Measurements from ENCODE around the gene IL10RA.
A peak's percentile ranks its signal among the peaks of the same experiment; 100 is the strongest.

Gene IL10RA

DNA sequence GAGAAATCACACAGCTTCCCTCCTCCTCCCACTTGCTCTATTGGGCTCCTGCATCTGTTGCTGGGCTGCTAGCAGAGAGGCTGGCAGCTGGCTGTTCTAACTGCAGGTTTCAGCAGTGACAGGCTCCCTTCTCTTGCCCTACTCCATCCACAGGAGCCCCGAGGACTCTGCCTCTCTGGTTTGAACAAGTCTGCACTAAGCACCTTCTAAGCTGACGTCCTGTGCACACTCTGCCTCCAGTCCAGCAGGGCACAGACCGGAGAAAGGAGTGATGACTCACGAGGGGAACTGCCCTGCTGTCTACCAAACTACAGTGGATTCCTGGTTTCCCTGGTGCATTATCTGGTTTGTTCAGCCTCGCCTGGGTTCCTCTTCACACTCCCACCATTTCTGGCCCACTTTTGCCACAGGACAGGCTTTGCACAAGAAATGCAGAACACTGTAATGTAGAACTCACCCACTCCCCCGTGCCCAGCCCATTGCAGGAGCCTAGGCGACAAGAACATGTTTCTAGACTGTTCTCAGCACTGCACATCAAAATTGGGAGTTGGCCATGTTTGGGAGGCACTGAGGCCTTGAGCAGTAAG is 26.0 kb downstream of the IL10RA start:
- H3K27ac ChIP-seq (ENCODE audit: low read depth, low read length, poor library complexity, severe bottlenecking): peak overlapping the region; percentile 94
- no peak overlapping the region for H3K4me2 ChIP-seq (ENCODE audit: low read length)
- H3K9me2 ChIP-seq (ENCODE audit: low read depth, low read length): no peaks in the 10 kb centered on the region
- no peaks in the 10 kb centered on the region for H4K20me1 ChIP-seq (ENCODE audit: insufficient read depth, low read length)
- no peak overlapping the region for H3K4me3 ChIP-seq (ENCODE audit: low read depth, low read length, poor library complexity, severe bottlenecking)
- no peak for TF ChIP-seq EZH2 (IDR thresholded peaks at IDR 0.05; ENCODE audit: borderline replicate concordance, low read length)
- TF ChIP-seq, protein P1, sequence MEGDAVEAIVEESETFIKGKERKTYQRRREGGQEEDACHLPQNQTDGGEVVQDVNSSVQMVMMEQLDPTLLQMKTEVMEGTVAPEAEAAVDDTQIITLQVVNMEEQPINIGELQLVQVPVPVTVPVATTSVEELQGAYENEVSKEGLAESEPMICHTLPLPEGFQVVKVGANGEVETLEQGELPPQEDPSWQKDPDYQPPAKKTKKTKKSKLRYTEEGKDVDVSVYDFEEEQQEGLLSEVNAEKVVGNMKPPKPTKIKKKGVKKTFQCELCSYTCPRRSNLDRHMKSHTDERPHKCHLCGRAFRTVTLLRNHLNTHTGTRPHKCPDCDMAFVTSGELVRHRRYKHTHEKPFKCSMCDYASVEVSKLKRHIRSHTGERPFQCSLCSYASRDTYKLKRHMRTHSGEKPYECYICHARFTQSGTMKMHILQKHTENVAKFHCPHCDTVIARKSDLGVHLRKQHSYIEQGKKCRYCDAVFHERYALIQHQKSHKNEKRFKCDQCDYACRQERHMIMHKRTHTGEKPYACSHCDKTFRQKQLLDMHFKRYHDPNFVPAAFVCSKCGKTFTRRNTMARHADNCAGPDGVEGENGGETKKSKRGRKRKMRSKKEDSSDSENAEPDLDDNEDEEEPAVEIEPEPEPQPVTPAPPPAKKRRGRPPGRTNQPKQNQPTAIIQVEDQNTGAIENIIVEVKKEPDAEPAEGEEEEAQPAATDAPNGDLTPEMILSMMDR (IDR thresholded peaks at IDR 0.05; ENCODE audit: low read length): no peak
- H3K36me3 ChIP-seq (ENCODE audit: insufficient read depth, low read length): no peaks in the 10 kb centered on the region
- peaks cover 48% of the 10 kb centered on the region for H3K4me1 ChIP-seq (ENCODE audit: insufficient read depth, low read length, severe bottlenecking)
- no peaks in the 10 kb centered on the region for H3K79me2 ChIP-seq (ENCODE audit: insufficient read depth, low read length)
- no peaks in the 10 kb centered on the region for H3F3A ChIP-seq (ENCODE audit: insufficient read depth, low read length)
- H3K9ac ChIP-seq (ENCODE audit: low read length): no peak overlapping the region
- no peaks in the 10 kb centered on the region for H3K9me3 ChIP-seq (ENCODE audit: low read length)
- no peaks in the 10 kb centered on the region for H3K27me3 ChIP-seq (ENCODE audit: insufficient read depth, low read length)
- no peak overlapping the region for H2AFZ ChIP-seq (ENCODE audit: low read length)

DNA sequence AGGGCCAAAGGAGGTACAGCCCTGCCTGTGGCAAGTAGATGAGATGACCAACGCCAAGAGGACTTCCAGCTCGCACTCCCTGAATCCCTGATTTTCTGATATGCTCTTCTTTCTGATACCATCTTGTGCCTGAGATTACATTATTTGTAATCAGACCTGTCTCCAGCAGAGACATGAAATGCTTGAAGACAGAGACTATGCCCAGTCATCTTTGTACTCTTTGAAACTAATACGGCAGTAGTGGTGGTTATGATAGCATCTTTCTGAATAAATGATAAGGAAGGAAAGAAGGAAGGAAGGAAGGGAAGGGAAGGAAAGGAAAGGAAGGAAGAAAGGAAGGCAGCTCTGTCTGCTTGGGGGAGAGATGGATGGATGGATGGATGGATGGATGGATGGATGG is 27.8 kb downstream of the IL10RA start:
- Histone ChIP-seq H3K27me3 (ENCODE audit: insufficient read depth, low read length) (no peaks in the 10 kb centered on the region), H3K4me1 (ENCODE audit: insufficient read depth, low read length, severe bottlenecking) (peaks cover 29% of the 10 kb centered on the region), H2AFZ (ENCODE audit: low read length) (no peak overlapping the region), H4K20me1 (ENCODE audit: insufficient read depth, low read length) (no peaks in the 10 kb centered on the region), H3K9me2 (ENCODE audit: low read depth, low read length) (no peaks in the 10 kb centered on the region), H3K4me3 (ENCODE audit: low read depth, low read length, poor library complexity, severe bottlenecking) (no peak overlapping the region), H3K36me3 (ENCODE audit: insufficient read depth, low read length) (no peaks in the 10 kb centered on the region), H3K9me3 (ENCODE audit: low read length) (0 out of 2 replicates have a peak, but pooled peaks cover 3% of the 10 kb centered on the region), H3K4me2 (ENCODE audit: low read length) (no peak overlapping the region), H3F3A (ENCODE audit: insufficient read depth, low read length) (no peaks in the 10 kb centered on the region), H3K9ac (ENCODE audit: low read length) (no peak overlapping the region), H3K27ac (ENCODE audit: low read depth, low read length, poor library complexity, severe bottlenecking) (no peak overlapping the region), H3K79me2 (ENCODE audit: insufficient read depth, low read length) (no peaks in the 10 kb centered on the region)
- no peak for TF ChIP-seq EZH2 (IDR thresholded peaks at IDR 0.05; ENCODE audit: borderline replicate concordance, low read length)
- TF ChIP-seq, protein P1 (IDR thresholded peaks at IDR 0.05; ENCODE audit: low read length): no peak

DNA sequence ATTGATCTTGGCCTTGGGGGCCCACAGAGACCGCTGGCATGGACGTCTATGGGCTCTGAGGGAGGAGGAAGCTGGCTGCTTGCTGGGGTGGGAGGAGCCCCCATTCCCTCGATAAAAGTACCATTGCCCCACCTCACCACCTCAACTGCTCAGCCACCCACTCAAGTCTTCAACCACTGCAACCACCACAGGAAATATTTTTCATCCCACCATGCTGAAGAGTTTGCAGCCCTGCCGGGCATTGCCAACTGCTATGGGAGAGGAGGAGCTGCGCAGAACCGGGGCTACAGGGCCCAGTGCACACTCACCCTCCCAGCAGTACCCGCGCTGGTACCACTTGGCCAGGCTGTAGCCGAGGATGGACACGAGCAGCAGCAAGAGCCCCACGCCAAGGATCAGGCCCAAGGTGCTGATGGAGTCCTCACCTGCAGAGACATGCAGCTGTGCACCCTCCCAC is 29.2 kb downstream of the IL10RA start:
- Histone ChIP-seq H3K4me3 (ENCODE audit: low read depth, low read length, poor library complexity, severe bottlenecking) (no peak overlapping the region), H3K4me2 (ENCODE audit: low read length) (no peak overlapping the region), H2AFZ (ENCODE audit: low read length) (no peak overlapping the region), H3K9me2 (ENCODE audit: low read depth, low read length) (no peaks in the 10 kb centered on the region), H3K9ac (ENCODE audit: low read length) (no peak overlapping the region), H3F3A (ENCODE audit: insufficient read depth, low read length) (no peaks in the 10 kb centered on the region), H3K36me3 (ENCODE audit: insufficient read depth, low read length) (no peaks in the 10 kb centered on the region), H3K4me1 (ENCODE audit: insufficient read depth, low read length, severe bottlenecking) (peaks cover 15% of the 10 kb centered on the region), H3K9me3 (ENCODE audit: low read length) (0 out of 2 replicates have a peak, but pooled peaks cover 3% of the 10 kb centered on the region), H4K20me1 (ENCODE audit: insufficient read depth, low read length) (no peaks in the 10 kb centered on the region), H3K79me2 (ENCODE audit: insufficient read depth, low read length) (no peaks in the 10 kb centered on the region), H3K27ac (ENCODE audit: low read depth, low read length, poor library complexity, severe bottlenecking) (no peak overlapping the region), H3K27me3 (ENCODE audit: insufficient read depth, low read length) (no peaks in the 10 kb centered on the region)
- TF ChIP-seq, protein P1 (IDR thresholded peaks at IDR 0.05; ENCODE audit: low read length): no peak
- TF ChIP-seq EZH2 (IDR thresholded peaks at IDR 0.05; ENCODE audit: borderline replicate concordance, low read length): no peak
